Right cardiac atrium (tissue), 5 donors: ENCODE results near the gene SPIN4. TPM values are rescaled to one million over a fixed set of nuclear protein-coding genes. Genes with fewer than 3 reads are reported as not detected.
A peak's percentile ranks its signal among the peaks of the same experiment; 100 is the strongest.

Experiments
- ATAC-seq, 2 donors: fragments of 200-7000 bp; cut with Tn5 transposase; one replicate each; pipeline versions ENCODE4 v1.8.0 to v1.9.1; 2020; ENCODE audit warnings: moderate library complexity in 2 of 2, mild to moderate bottlenecking in 1 of 2
- DNase-seq, 3 donors: peaks; one replicate each; pipeline ENCODE4 v3.0.0-alpha.2; 2020
- H3K27ac ChIP-seq: one replicate; pipeline ENCODE4 v1.5.1; 2013; ENCODE audit warnings: mild to moderate bottlenecking, low read length, control low read depth, moderate library complexity
- H3K27me3 ChIP-seq: one replicate; pipeline ENCODE4 v1.6.1; 2013; ENCODE audit not compliant: control insufficient read depth, insufficient read depth
- H3K4me1 ChIP-seq: one replicate; pipeline ENCODE4 v1.6.1; 2013; ENCODE audit warnings: low read length; ENCODE audit not compliant: control insufficient read depth, insufficient read depth
- H3K4me3 ChIP-seq: one replicate; pipeline ENCODE4 v1.5.1; 2013; ENCODE audit warnings: low read length, control low read depth
- H3K9me3 ChIP-seq: one replicate; pipeline ENCODE4 v1.6.1; 2013; ENCODE audit warnings: low read length; ENCODE audit not compliant: control insufficient read depth
- WGBS: extraction: QIAGEN DNeasy Blood & Tissue Kit; methylation state at CpG from one replicate; pipeline ENCODE4 v1.1.7; 2013; 5-methylcytosine and 5-hydroxymethylcytosine counted together
- intact Hi-C, 4 donors: fragments of 100-400 bp; cut with DNase I; formaldehyde crosslinking; loops; one replicate each; pipeline versions ENCODE4 v1.11.0 to v1.14.0; 2022 to 2023
- polyA plus RNA-seq: library from polyadenylated mRNA; stranded (reverse); fragments of 200-250 nt; gene quantifications from one replicate; pipeline ENCODE4 v1.2.3, GENCODE V29; 2013
- total RNA-seq, 4 donors: library from RNA; stranded (reverse); fragmentation: NEBNext Ultra II Directional; extraction: Animal tissue kit (Norgen Biotek cat#: 25700); gene quantifications; one replicate each; pipeline ENCODE4 v1.2.1, GENCODE V29; 2021
- donor health status: healthy with polysubstance abuse.
- donor health status: DM: no; HTN: yes; CAD: no.
- donor health status: DM: no; HTN: no; CAD: no.
- donor health status: DM: no; HTN: yes; CAD: no; lungs with severe emphysema.
- donor health status: DM: yes; HTN: yes; CAD: no.

Gene SPIN4
- total and polyA plus RNA-seq, 5 donors: 1.0 to 2.8 (median 1.4) TPM

- Histone ChIP-seq H3K4me3 (peak overlapping the region; percentile 5), H3K4me1 (no peaks in the 10 kb centered on the region), H3K27me3 (no peaks in the 10 kb centered on the region), H3K27ac (no peak overlapping the region), H3K9me3 (no peaks in the 10 kb centered on the region)
- ATAC-seq: no peak
- intact Hi-C loops: no loop called here
- no peak for DNase-seq
- WGBS: 32% methylated on average over 3 of the region's 3 CpGs
Observed at GRCh38 chrX:63349307-63349706, 1.8 kb downstream of the SPIN4 start.

DNA sequence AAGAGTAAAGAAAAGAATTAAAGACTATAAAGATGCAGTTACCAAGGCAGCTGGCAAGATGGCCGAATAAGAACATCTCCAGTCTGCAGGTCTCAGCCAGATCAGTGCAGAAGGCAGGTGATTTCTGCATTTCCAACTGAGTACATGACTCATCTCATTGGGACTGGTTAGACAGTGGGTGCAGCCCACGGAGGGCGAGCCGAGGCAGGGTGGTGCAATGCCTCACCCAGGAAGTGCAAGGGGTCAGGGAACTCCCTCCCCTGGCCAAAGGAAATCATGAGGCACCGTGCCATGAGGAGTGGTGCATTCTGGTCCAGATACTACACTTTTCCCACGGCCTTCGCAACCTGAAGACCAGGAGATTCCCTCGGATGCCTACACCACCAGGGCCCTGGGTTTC is 20.5 kb downstream of the SPIN4 start:
- no peak for ATAC-seq
- Histone ChIP-seq H3K9me3 (no peaks in the 10 kb centered on the region), H3K4me1 (no peaks in the 10 kb centered on the region), H3K27me3 (no peaks in the 10 kb centered on the region), H3K27ac (no peak overlapping the region), H3K4me3 (no peak overlapping the region)
- 81% methylated on average over 8 of the region's 8 CpGs for WGBS
- no peak for DNase-seq
- intact Hi-C loops: no loop called here

- Histone ChIP-seq H3K4me3 (no peak overlapping the region), H3K27me3 (no peaks in the 10 kb centered on the region), H3K27ac (no peak overlapping the region), H3K9me3 (no peaks in the 10 kb centered on the region), H3K4me1 (no peaks in the 10 kb centered on the region)
- WGBS: 96% methylated on average over 2 of the region's 2 CpGs
- DNase-seq (no peak), ATAC-seq (no peak)
- intact Hi-C loops: no loop called here
Observed at GRCh38 chrX:63327788-63328187, 23.3 kb downstream of the SPIN4 start.

DNA sequence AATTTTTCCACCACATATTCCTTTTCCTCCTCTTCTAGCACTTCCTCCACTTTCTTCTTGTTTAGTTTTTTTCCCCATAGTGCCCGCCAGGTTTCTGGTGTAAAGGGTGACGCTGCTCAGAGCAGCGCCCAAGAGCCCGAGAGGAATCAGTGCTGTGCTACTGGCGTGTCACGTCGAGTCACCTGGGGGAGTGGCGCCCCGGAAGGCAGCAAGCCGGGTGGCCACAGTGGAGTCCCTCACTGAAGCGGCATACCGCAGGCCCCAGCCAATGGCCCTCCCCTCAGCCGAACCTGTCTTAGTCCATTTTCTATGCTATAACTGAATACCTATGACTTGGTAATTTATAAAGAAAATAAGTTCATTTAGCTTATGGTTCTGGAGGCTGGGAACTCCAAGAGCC is 51.5 kb downstream of the SPIN4 start:
- no peak overlapping the region for H3K27ac ChIP-seq
- intact Hi-C loops: no loop called here
- DNase-seq (no peak), ATAC-seq (no peak)
- no peaks in the 10 kb centered on the region for H3K27me3 ChIP-seq
- H3K4me3 ChIP-seq: no peak overlapping the region
- WGBS: 98% methylated on average over 13 of the region's 13 CpGs
- H3K4me1 ChIP-seq: no peaks in the 10 kb centered on the region
- no peaks in the 10 kb centered on the region for H3K9me3 ChIP-seq
